Measurements from ENCODE around the gene KCNH5. TPM values are rescaled to one million over a fixed set of nuclear protein-coding genes. Genes with fewer than 3 reads are reported as not detected.

KCNH5 gene
- total RNA-seq, 1 donor from 2014 or later: 2.8 TPM

GRCh38 chr14:62682208-62682607, 363.1 kb downstream of the KCNH5 start:
- no peaks in the 10 kb centered on the region for H3K36me3 Mint-ChIP-seq
- no peak overlapping the region for H3K27ac Mint-ChIP-seq
- no peak for DNase-seq (ENCODE audit: extremely low spot score, unreplicated experiment)
- H3K9me3 Mint-ChIP-seq: no peaks in the 10 kb centered on the region
- no peaks in the 10 kb centered on the region for H3K4me1 Mint-ChIP-seq (ENCODE audit: unreplicated experiment)
- H3K27me3 Mint-ChIP-seq: no peaks in the 10 kb centered on the region
- TF ChIP-seq CTCF (conservative IDR thresholded peaks at IDR 0.05): no peak
- no peak overlapping the region for H3K4me3 Mint-ChIP-seq

- no peaks in the 10 kb centered on the region for H3K9me3 Mint-ChIP-seq
- H3K4me3 Mint-ChIP-seq: no peak overlapping the region
- H3K27me3 Mint-ChIP-seq: peaks cover 4% of the 10 kb centered on the region
- no peak for DNase-seq (ENCODE audit: extremely low spot score, unreplicated experiment)
- no peak for TF ChIP-seq CTCF (conservative IDR thresholded peaks at IDR 0.05)
- H3K36me3 Mint-ChIP-seq: no peaks in the 10 kb centered on the region
- H3K4me1 Mint-ChIP-seq (ENCODE audit: unreplicated experiment): no peaks in the 10 kb centered on the region
- H3K27ac Mint-ChIP-seq: no peak overlapping the region
Observed at GRCh38 chr14:62674563-62675237, 370.6 kb downstream of the KCNH5 start.

GRCh38 chr14:62673014-62673755, 372.1 kb downstream of the KCNH5 start:
- peaks cover 6% of the 10 kb centered on the region for H3K27me3 Mint-ChIP-seq
- no peak for TF ChIP-seq CTCF (conservative IDR thresholded peaks at IDR 0.05)
- no peaks in the 10 kb centered on the region for H3K36me3 Mint-ChIP-seq
- H3K27ac Mint-ChIP-seq: no peak overlapping the region
- no peak for DNase-seq (ENCODE audit: extremely low spot score, unreplicated experiment)
- H3K9me3 Mint-ChIP-seq: no peaks in the 10 kb centered on the region
- H3K4me1 Mint-ChIP-seq (ENCODE audit: unreplicated experiment): no peaks in the 10 kb centered on the region
- no peak overlapping the region for H3K4me3 Mint-ChIP-seq

GRCh38 chr14:62670526-62670925, 374.7 kb downstream of the KCNH5 start:
- Mint-ChIP-seq H3K27ac (no peak overlapping the region), H3K27me3 (peaks cover 6% of the 10 kb centered on the region), H3K4me3 (no peak overlapping the region), H3K9me3 (no peaks in the 10 kb centered on the region), H3K4me1 (ENCODE audit: unreplicated experiment) (peaks cover 7% of the 10 kb centered on the region), H3K36me3 (no peaks in the 10 kb centered on the region)
- DNase-seq (ENCODE audit: extremely low spot score, unreplicated experiment): no peak
- TF ChIP-seq CTCF (conservative IDR thresholded peaks at IDR 0.05): no peak

GRCh38 chr14:62667421-62667914, 377.8 kb downstream of the KCNH5 start:
- H3K36me3 Mint-ChIP-seq: no peaks in the 10 kb centered on the region
- no peak overlapping the region for H3K4me3 Mint-ChIP-seq
- H3K27me3 Mint-ChIP-seq: peaks cover 9% of the 10 kb centered on the region
- DNase-seq (ENCODE audit: extremely low spot score, unreplicated experiment): no peak
- peaks cover 22% of the 10 kb centered on the region for H3K4me1 Mint-ChIP-seq (ENCODE audit: unreplicated experiment)
- H3K9me3 Mint-ChIP-seq: no peaks in the 10 kb centered on the region
- no peak overlapping the region for H3K27ac Mint-ChIP-seq
- TF ChIP-seq CTCF (conservative IDR thresholded peaks at IDR 0.05): peak; percentile 35

All from type B pancreatic cell (in vitro differentiated cells).